Measurements from ENCODE around the gene GPC3. TPM values are rescaled to one million over a fixed set of nuclear protein-coding genes. Genes with fewer than 3 reads are reported as not detected.

GPC3 gene
- total and polyA plus RNA-seq, 2 of the 4 experiments (the other 2 are of a cell fraction): not detected

- Histone ChIP-seq H3K14ac (replicated peaks; ENCODE audit: low read depth, low read length) (no peak overlapping the region), H2AK5ac (ENCODE audit: low read depth, low read length) (no peak overlapping the region), H4K91ac (ENCODE audit: insufficient read depth, low read depth, low read length) (no peak overlapping the region), H3K18ac (ENCODE audit: low read depth, low read length) (no peak overlapping the region), H4K20me1 (ENCODE audit: insufficient read depth, low read length) (no peaks in the 10 kb centered on the region), H4K8ac (ENCODE audit: low read depth in 2 of 2, low read length in 2 of 2) (no peak overlapping the region), H2BK15ac (ENCODE audit: low read depth, low read length) (no peak overlapping the region), H4K5ac (ENCODE audit: low read depth, low read length) (no peak overlapping the region), H3K4me2 (ENCODE audit: low read depth, low read length) (no peak overlapping the region), H2BK20ac (ENCODE audit: low read depth, low read length) (no peak overlapping the region), H3K9me3 (ENCODE audit: control insufficient read depth, insufficient read depth, low read length) (no peaks in the 10 kb centered on the region), H2BK120ac (ENCODE audit: low read depth, low read length) (no peak overlapping the region), H3K27ac (ENCODE audit: insufficient read depth, low read length) (no peak overlapping the region), H3K4me1 (ENCODE audit: control insufficient read depth, insufficient read depth, low read length) (no peaks in the 10 kb centered on the region), H2BK5ac (ENCODE audit: low read depth, low read length, poor library complexity, severe bottlenecking) (no peak overlapping the region), H3K9ac (ENCODE audit: low read depth, low read length) (no peak overlapping the region), H3K9me1 (ENCODE audit: insufficient read depth, low read length) (no peaks in the 10 kb centered on the region), H3K36me3 (ENCODE audit: control insufficient read depth, insufficient read depth, low read length) (no peaks in the 10 kb centered on the region), H3K4ac (ENCODE audit: low read depth, low read length) (no peak overlapping the region), H3K4me3 (ENCODE audit: insufficient read depth, low read depth, low read length) (no peak overlapping the region), H2AK9ac (replicated peaks; ENCODE audit: low read depth, low read length, poor library complexity) (no peak overlapping the region), H3K56ac (ENCODE audit: extremely low read depth, insufficient read depth, low read length) (no peak overlapping the region), H3K27me3 (ENCODE audit: control insufficient read depth, insufficient read depth, low read length) (no peaks in the 10 kb centered on the region; the same call in none of the 2 replicates), H3K79me1 (ENCODE audit: low read depth in 1 of 2, low read length in 2 of 2) (no peaks in the 10 kb centered on the region), H2AFZ (replicated peaks; ENCODE audit: low read length, poor library complexity) (no peak overlapping the region), H3K23ac (ENCODE audit: low read depth, low read length) (no peak overlapping the region)
- WGBS, 2 experiments (ENCODE audit: extremely low coverage in 2 of 2, insufficient read length in 1 of 2): no CpG with 5 or more reads among the region's 2 CpGs
- intact Hi-C loops (cut with micrococcal nuclease) (no loop called here), dilution Hi-C loops (cut with HindIII; ENCODE audit: low sequenced_read_pairs, unreplicated experiment) (no loop called here), in situ Hi-C loops (cut with MboI; ENCODE audit: low sequenced_read_pairs) (no loop called here)
- CTCF ChIA-PET: no interaction called here
- POLR2A ChIA-PET (ENCODE audit: unreplicated experiment): no interaction called here
- ATAC-seq (ENCODE audit: low read depth): no peak
- no TSS peak for BruUV-seq (replicated peaks)
- TF ChIP-seq BHLHE40 (IDR thresholded peaks at IDR 0.05; ENCODE audit: low read depth, low read length) (no peak), FOS (IDR thresholded peaks at IDR 0.05; ENCODE audit: low read depth, low read length) (no peak), MXI1 (IDR thresholded peaks at IDR 0.05; ENCODE audit: borderline replicate concordance, low read depth, low read length) (no peak), RAD21 (IDR thresholded peaks at IDR 0.05; ENCODE audit: low read length) (no peak), POLR2A (IDR thresholded peaks at IDR 0.05; ENCODE audit: low read depth, low read length) (no peak), MAZ (IDR thresholded peaks at IDR 0.05; ENCODE audit: borderline replicate concordance, low read depth, low read length) (no peak), SMC3 (IDR thresholded peaks at IDR 0.05; ENCODE audit: low read depth, low read length) (no peak), NFE2L2 (IDR thresholded peaks at IDR 0.05; ENCODE audit: low read depth, low read length) (no peak), RFX5 (IDR thresholded peaks at IDR 0.05; ENCODE audit: low read depth, low read length) (no peak), CHD1 (IDR thresholded peaks at IDR 0.05; ENCODE audit: low read depth, low read length) (no peak), RCOR1 (IDR thresholded peaks at IDR 0.05; ENCODE audit: insufficient replicate concordance, low read length) (no peak), CEBPB (IDR thresholded peaks at IDR 0.05; ENCODE audit: low read depth, low read length) (no peak), MAFK (IDR thresholded peaks at IDR 0.05; ENCODE audit: low read depth, low read length) (no peak)
- TF ChIP-seq, protein P1, sequence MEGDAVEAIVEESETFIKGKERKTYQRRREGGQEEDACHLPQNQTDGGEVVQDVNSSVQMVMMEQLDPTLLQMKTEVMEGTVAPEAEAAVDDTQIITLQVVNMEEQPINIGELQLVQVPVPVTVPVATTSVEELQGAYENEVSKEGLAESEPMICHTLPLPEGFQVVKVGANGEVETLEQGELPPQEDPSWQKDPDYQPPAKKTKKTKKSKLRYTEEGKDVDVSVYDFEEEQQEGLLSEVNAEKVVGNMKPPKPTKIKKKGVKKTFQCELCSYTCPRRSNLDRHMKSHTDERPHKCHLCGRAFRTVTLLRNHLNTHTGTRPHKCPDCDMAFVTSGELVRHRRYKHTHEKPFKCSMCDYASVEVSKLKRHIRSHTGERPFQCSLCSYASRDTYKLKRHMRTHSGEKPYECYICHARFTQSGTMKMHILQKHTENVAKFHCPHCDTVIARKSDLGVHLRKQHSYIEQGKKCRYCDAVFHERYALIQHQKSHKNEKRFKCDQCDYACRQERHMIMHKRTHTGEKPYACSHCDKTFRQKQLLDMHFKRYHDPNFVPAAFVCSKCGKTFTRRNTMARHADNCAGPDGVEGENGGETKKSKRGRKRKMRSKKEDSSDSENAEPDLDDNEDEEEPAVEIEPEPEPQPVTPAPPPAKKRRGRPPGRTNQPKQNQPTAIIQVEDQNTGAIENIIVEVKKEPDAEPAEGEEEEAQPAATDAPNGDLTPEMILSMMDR (conservative IDR thresholded peaks at IDR 0.05; ENCODE audit: low read depth, low read length): no peak
- TF ChIP-seq, protein P2, sequence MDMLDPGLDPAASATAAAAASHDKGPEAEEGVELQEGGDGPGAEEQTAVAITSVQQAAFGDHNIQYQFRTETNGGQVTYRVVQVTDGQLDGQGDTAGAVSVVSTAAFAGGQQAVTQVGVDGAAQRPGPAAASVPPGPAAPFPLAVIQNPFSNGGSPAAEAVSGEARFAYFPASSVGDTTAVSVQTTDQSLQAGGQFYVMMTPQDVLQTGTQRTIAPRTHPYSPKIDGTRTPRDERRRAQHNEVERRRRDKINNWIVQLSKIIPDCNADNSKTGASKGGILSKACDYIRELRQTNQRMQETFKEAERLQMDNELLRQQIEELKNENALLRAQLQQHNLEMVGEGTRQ (IDR thresholded peaks at IDR 0.05; ENCODE audit: low read depth, low read length): no peak
- TF ChIP-seq, protein P3, sequence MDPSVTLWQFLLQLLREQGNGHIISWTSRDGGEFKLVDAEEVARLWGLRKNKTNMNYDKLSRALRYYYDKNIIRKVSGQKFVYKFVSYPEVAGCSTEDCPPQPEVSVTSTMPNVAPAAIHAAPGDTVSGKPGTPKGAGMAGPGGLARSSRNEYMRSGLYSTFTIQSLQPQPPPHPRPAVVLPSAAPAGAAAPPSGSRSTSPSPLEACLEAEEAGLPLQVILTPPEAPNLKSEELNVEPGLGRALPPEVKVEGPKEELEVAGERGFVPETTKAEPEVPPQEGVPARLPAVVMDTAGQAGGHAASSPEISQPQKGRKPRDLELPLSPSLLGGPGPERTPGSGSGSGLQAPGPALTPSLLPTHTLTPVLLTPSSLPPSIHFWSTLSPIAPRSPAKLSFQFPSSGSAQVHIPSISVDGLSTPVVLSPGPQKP (IDR thresholded peaks at IDR 0.05; ENCODE audit: borderline replicate concordance, low read depth, low read length): no peak
- DNase-seq: peak; percentile 2
Measured at GRCh38 chrX:133608406-133608805, 377.0 kb downstream of the GPC3 start.

Measured in IMR-90 (cell line).